H1 (cell line): ENCODE results near the gene AK8. TPM values are rescaled to one million over a fixed set of nuclear protein-coding genes. Genes with fewer than 3 reads are reported as not detected.

Source experiments
- CTCF ChIA-PET: fragments of 300-600 bp; sonication (Branson Sonifier 250); formaldehyde crosslinking; loops from one replicate; lab custom pipeline; 2021; ENCODE audit not compliant: partially characterized antibody; lab: Charles Lee
- POLR2A ChIA-PET: fragments of 300-600 bp; sonication (Branson Sonifier 250); formaldehyde crosslinking; loops from one replicate; lab custom pipeline; 2021; ENCODE audit warnings: inconsistent platforms; ENCODE audit not compliant: partially characterized antibody; lab: Charles Lee
- DNase-seq, 2 experiments: peaks; one replicate each; pipeline versions ENCODE4 v3.0.0 to v3.0.0-alpha.2; 2010 to 2022; ENCODE audit warnings: low spot score in 2 of 2, low read depth in 1 of 2, mixed read lengths in 1 of 2
- FAIRE-seq: peaks from 2 replicates; lab custom pipeline; 2011; peaks lifted over from hg19 to GRCh38; lab: Jason Lieb, UNC
- H2AFZ ChIP-seq: 2 replicates; pipeline ENCODE4 v1.8.1; 2012; ENCODE audit warnings: low read length, inconsistent platforms
- H2AK5ac ChIP-seq: 2 replicates; pipeline ENCODE4 v1.6.1; 2013; ENCODE audit warnings: low read depth, low read length
- H2BK120ac ChIP-seq: replicated peaks from 2 replicates; pipeline ENCODE3; 2013; ENCODE audit warnings: low read depth, low read length, inconsistent platforms
- H2BK12ac ChIP-seq: 2 replicates; pipeline ENCODE4 v1.6.1; 2013; ENCODE audit warnings: low read depth, low read length
- H2BK15ac ChIP-seq: 2 replicates; pipeline ENCODE4 v1.6.1; 2013; ENCODE audit warnings: low read length
- H2BK20ac ChIP-seq: 2 replicates; pipeline ENCODE4 v1.6.1; 2013; ENCODE audit warnings: low read length
- H2BK5ac ChIP-seq: 2 replicates; pipeline ENCODE4 v1.6.1; 2013; ENCODE audit warnings: low read depth, low read length
- H3K14ac ChIP-seq: 2 replicates; pipeline ENCODE4 v1.6.1; 2013; ENCODE audit warnings: inconsistent platforms; ENCODE audit not compliant: insufficient read length
- H3K18ac ChIP-seq: 2 replicates; pipeline ENCODE4 v1.6.1; 2013; ENCODE audit warnings: low read length; ENCODE audit errors: extremely low read depth
- H3K23ac ChIP-seq: 2 replicates; pipeline ENCODE4 v1.6.1; 2013; ENCODE audit warnings: inconsistent platforms; ENCODE audit not compliant: insufficient read length
- H3K23me2 ChIP-seq: 2 replicates; pipeline ENCODE4 v1.6.1; 2013; ENCODE audit warnings: low read depth, low read length
- H3K27ac ChIP-seq: 2 replicates; pipeline ENCODE4 v1.6.1; 2011; ENCODE audit warnings: low read depth, low read length, inconsistent platforms
- H3K27me3 ChIP-seq, 4 experiments: replicated peaks in 1 of 4; 1 replicate in 1 of 4; 2 replicates in 3 of 4; pipeline versions ENCODE4 v1.6.1 to v1.8.1; 2011 to 2013; ENCODE audit warnings: low read length in 3 of 4, mild to moderate bottlenecking in 3 of 4, inconsistent platforms in 2 of 4, mixed read lengths in 2 of 4, moderate library complexity in 1 of 4; ENCODE audit not compliant: control insufficient read depth in 3 of 4, insufficient read depth in 3 of 4; ENCODE audit errors: extremely low read depth in 1 of 4
- H3K36me3 ChIP-seq, 4 experiments: 2 replicates each; pipeline versions ENCODE4 v1.6.1 to v1.8.1; 2011 to 2013; ENCODE audit warnings: mild to moderate bottlenecking in 4 of 4, low read length in 3 of 4, moderate library complexity in 2 of 4, control low read depth in 1 of 4, inconsistent platforms in 1 of 4; ENCODE audit not compliant: insufficient read depth in 4 of 4, control insufficient read depth in 2 of 4
- H3K4ac ChIP-seq: replicated peaks from 2 replicates; pipeline ENCODE3; 2013; ENCODE audit warnings: low read length, low read depth, mixed read lengths, inconsistent platforms; ENCODE audit not compliant: insufficient read length
- H3K4me1 ChIP-seq, 4 experiments: replicated peaks in 1 of 4; 1 replicate in 1 of 4; 2 replicates in 3 of 4; pipeline versions ENCODE4 v1.6.1 to v1.8.1; 2011 to 2013; ENCODE audit warnings: low read length in 3 of 4, inconsistent platforms in 2 of 4, mixed read lengths in 1 of 4; ENCODE audit not compliant: insufficient read depth in 4 of 4, control insufficient read depth in 3 of 4
- H3K4me2 ChIP-seq, 2 experiments: 2 replicates each; pipeline versions ENCODE4 v1.6.1 to v1.8.1; 2011 to 2013; ENCODE audit warnings: low read depth in 2 of 2, low read length in 2 of 2, control low read depth in 1 of 2, inconsistent platforms in 1 of 2, mild to moderate bottlenecking in 1 of 2; ENCODE audit not compliant: insufficient read depth in 1 of 2
- H3K4me3 ChIP-seq, 4 experiments: fragments of 200-600, 300-600 bp in 1 of 4; sonication (generic), shearing (Covaris generic), sonication (Bioruptor Twin) in 1 of 4; 2 replicates each; pipeline versions ENCODE4 v1.5.1 to v1.8.1; 2011 to 2016; ENCODE audit warnings: low read length in 4 of 4, low read depth in 3 of 4, control low read depth in 2 of 4, inconsistent platforms in 2 of 4, mild to moderate bottlenecking in 2 of 4, mixed read lengths in 1 of 4, moderate library complexity in 1 of 4; ENCODE audit not compliant: insufficient read depth in 2 of 4; ENCODE audit errors: extremely low read depth in 1 of 4
- H3K56ac ChIP-seq: replicated peaks from 2 replicates; pipeline ENCODE3; 2013; ENCODE audit warnings: low read depth, mild to moderate bottlenecking, mixed read lengths, low read length, inconsistent platforms; ENCODE audit not compliant: insufficient read length
- H3K79me1 ChIP-seq: 2 replicates; pipeline ENCODE4 v1.6.1; 2013; ENCODE audit warnings: low read depth, low read length, control low read depth
- H3K79me2 ChIP-seq, 2 experiments: 2 replicates each; pipeline versions ENCODE4 v1.6.1 to v1.8.1; 2012 to 2013; ENCODE audit warnings: low read length in 2 of 2, mild to moderate bottlenecking in 2 of 2, inconsistent platforms in 1 of 2; ENCODE audit not compliant: insufficient read depth in 2 of 2, control insufficient read depth in 1 of 2
- H3K9ac ChIP-seq, 4 experiments: replicated peaks in 1 of 4; 1 replicate in 1 of 4; 2 replicates in 3 of 4; pipeline versions ENCODE4 v1.6.1 to v1.8.1; 2011 to 2013; ENCODE audit warnings: low read depth in 3 of 4, low read length in 3 of 4, control low read depth in 2 of 4, mild to moderate bottlenecking in 2 of 4, moderate library complexity in 2 of 4, inconsistent platforms in 1 of 4; ENCODE audit errors: extremely low read depth in 1 of 4
- H3K9me3 ChIP-seq, 2 experiments: 2 replicates each; pipeline versions ENCODE4 v1.6.1 to v1.8.1; 2012 to 2013; ENCODE audit warnings: mild to moderate bottlenecking in 2 of 2, moderate library complexity in 2 of 2, control low read depth in 1 of 2, inconsistent platforms in 1 of 2, low read depth in 1 of 2, low read length in 1 of 2, mixed read lengths in 1 of 2; ENCODE audit not compliant: insufficient read depth in 2 of 2
- H4K20me1 ChIP-seq, 2 experiments: replicated peaks in 1 of 2; 2 replicates each; pipeline versions ENCODE3 to v1.8.1; 2011 to 2013; ENCODE audit warnings: inconsistent platforms in 2 of 2, low read length in 2 of 2, mild to moderate bottlenecking in 1 of 2; ENCODE audit not compliant: insufficient read depth in 2 of 2, control insufficient read depth in 1 of 2
- H4K5ac ChIP-seq: 2 replicates; pipeline ENCODE4 v1.6.1; 2013; ENCODE audit warnings: low read length, low read depth, mixed read lengths, inconsistent platforms; ENCODE audit not compliant: insufficient read length
- H4K8ac ChIP-seq: 2 replicates; pipeline ENCODE4 v1.8.0; 2013; ENCODE audit warnings: mild to moderate bottlenecking, moderate library complexity, low read length, inconsistent platforms; ENCODE audit not compliant: insufficient read depth; ENCODE audit errors: extremely low read depth
- H4K91ac ChIP-seq: replicated peaks from 2 replicates; pipeline ENCODE3; 2013; ENCODE audit warnings: low read length, mixed read lengths, inconsistent platforms; ENCODE audit not compliant: insufficient read length
- BCL11A ChIP-seq, 2 experiments: IDR thresholded peaks; one replicate each; pipeline ENCODE4 v1.6.1; 2011; ENCODE audit warnings: low read depth in 2 of 2, low read length in 2 of 2, mild to moderate bottlenecking in 2 of 2
- CTBP2 ChIP-seq: IDR thresholded peaks from 2 replicates; pipeline ENCODE4 v1.7.0; 2011; ENCODE audit warnings: borderline replicate concordance, mild to moderate bottlenecking, moderate library complexity, mixed read lengths, low read length; ENCODE audit not compliant: insufficient read depth, insufficient read length
- FOSL1 ChIP-seq: IDR thresholded peaks from 2 replicates; pipeline ENCODE4 v1.6.1; 2011; ENCODE audit warnings: mild to moderate bottlenecking, low read depth, low read length, moderate library complexity; ENCODE audit not compliant: insufficient read depth
- MAFK ChIP-seq: IDR thresholded peaks from 2 replicates; pipeline ENCODE4 v1.6.1; 2012; ENCODE audit warnings: low read depth, mild to moderate bottlenecking, improper control_type of control experiment, low read length
- NRF1 ChIP-seq: IDR thresholded peaks from 2 replicates; pipeline ENCODE4 v1.6.1; 2011; ENCODE audit warnings: mild to moderate bottlenecking, low read depth, low read length, improper control_type of control experiment
- RBBP5 ChIP-seq: IDR thresholded peaks from 2 replicates; pipeline ENCODE4 v1.7.1; 2012; ENCODE audit warnings: low read depth, mild to moderate bottlenecking, inconsistent platforms, low read length, moderate library complexity, borderline replicate concordance
- TAF1 ChIP-seq: IDR thresholded peaks from 2 replicates; pipeline ENCODE4 v1.6.1; 2011; ENCODE audit warnings: mild to moderate bottlenecking, low read depth, low read length
- ZNF274 ChIP-seq: IDR thresholded peaks from 2 replicates; pipeline ENCODE4 v1.7.0; 2012; ENCODE audit warnings: low read length, borderline replicate concordance; ENCODE audit errors: extremely low read depth
- WGBS, 2 experiments: shearing (Covaris generic) in 1 of 2; methylation state at CpG; one replicate each; pipeline versions ENCODE4 v1.1.6 to v1.1.7; 2013 to 2015; ENCODE audit warnings: low lambda C conversion rate in 2 of 2, mixed read lengths in 2 of 2, inconsistent platforms in 1 of 2, low coverage in 1 of 2, missing lambda C conversion rate in 1 of 2; ENCODE audit not compliant: insufficient replicate concordance in 2 of 2, insufficient coverage in 1 of 2, insufficient read length in 1 of 2; ENCODE audit errors: extremely low coverage in 1 of 2, missing lambda C conversion rate in 1 of 2; 5-methylcytosine and 5-hydroxymethylcytosine counted together
- polyA plus RNA-seq, 7 experiments: library from polyadenylated mRNA; depleted of rRNA in 3 of 7; stranded (reverse) in 5 of 7; unstranded in 2 of 7; fragments of >200 nt in 5 of 7; fragments of 200-250 nt in 2 of 7; gene quantifications; 1 replicate in 5 of 7; 2 replicates in 1 of 7; 4 replicates in 1 of 7; pipeline versions ENCODE4 v1.2.1 to v1.2.3, GENCODE V29; 2011 to 2013; ENCODE audit warnings: missing spikeins in 2 of 7, mixed read lengths in 2 of 7
- total RNA-seq: library from RNA; stranded (reverse); fragmentation: NEBNext Ultra II Directional; extraction: Animal tissue kit (Norgen Biotek cat#: 25700); gene quantifications from 2 replicates; pipeline ENCODE4 v1.2.1, GENCODE V29; 2021
- TF ChIP-seq, protein P1 (sequence below): IDR thresholded peaks from 2 replicates; pipeline ENCODE4 v1.6.1; 2012; ENCODE audit warnings: inconsistent platforms

AK8 gene
- total and polyA plus RNA-seq, 2 of the 8 experiments (the other 6 are each of a cell fraction or from before 2014, with no cell fraction given): 0.35 to 0.48 TPM

DNA sequence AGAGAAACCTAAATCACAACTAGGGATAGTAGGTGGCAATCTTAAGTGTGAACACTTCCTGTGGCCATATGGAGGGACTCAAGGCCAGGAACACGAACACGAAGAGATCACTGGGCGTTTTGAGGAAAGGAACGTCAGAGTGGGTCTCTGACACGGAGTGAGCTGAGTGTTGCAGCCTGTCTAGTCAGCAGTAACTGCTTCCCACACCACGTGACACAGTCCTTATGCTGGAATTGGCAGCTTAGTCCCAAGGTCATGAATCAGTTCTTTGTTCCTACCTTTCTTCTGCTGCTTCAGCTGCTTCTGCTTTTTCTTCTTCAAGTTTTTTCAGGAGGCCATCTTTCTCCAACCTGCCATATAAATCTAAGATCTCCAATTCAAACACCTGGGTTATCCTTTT is 18.8 kb upstream of the AK8 start:
- Histone ChIP-seq H3K14ac (no peak overlapping the region), H3K4me1 (no peaks in the 10 kb centered on the region), H2BK5ac (no peak overlapping the region), H3K56ac (no peak overlapping the region), H3K4me3 (no peak overlapping the region), H4K20me1 (peaks cover 0 to 4% of the 10 kb centered on the region in 2 experiments), H4K5ac (no peak overlapping the region), H2BK120ac (no peak overlapping the region), H2BK12ac (no peak overlapping the region), H2AFZ (no peak overlapping the region), H3K4me2 (no peak overlapping the region), H3K4ac (no peak overlapping the region), H3K18ac (no peak overlapping the region), H2BK15ac (no peak overlapping the region), H3K27me3 (no peaks in the 10 kb centered on the region), H3K79me2 (no peaks in the 10 kb centered on the region), H3K27ac (no peak overlapping the region), H4K91ac (no peak overlapping the region), H3K9me3 (no peaks in the 10 kb centered on the region), H3K79me1 (no peaks in the 10 kb centered on the region), H3K36me3 (peaks cover 22 to 64% (median 48%) of the 10 kb centered on the region in 4 experiments), H3K23ac (no peak overlapping the region), H3K23me2 (no peaks in the 10 kb centered on the region), H2AK5ac (no peak overlapping the region), H3K9ac (no peak overlapping the region), H2BK20ac (no peak overlapping the region), H4K8ac (no peak overlapping the region)
- no peak for FAIRE-seq
- no peak for TF ChIP-seq TAF1
- TF ChIP-seq CTBP2: no peak
- TF ChIP-seq ZNF274: no peak
- TF ChIP-seq MAFK: no peak
- TF ChIP-seq, protein P1, sequence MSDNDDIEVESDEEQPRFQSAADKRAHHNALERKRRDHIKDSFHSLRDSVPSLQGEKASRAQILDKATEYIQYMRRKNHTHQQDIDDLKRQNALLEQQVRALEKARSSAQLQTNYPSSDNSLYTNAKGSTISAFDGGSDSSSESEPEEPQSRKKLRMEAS: no peak
- TF ChIP-seq RBBP5: no peak
- TF ChIP-seq NRF1: no peak
- no peak for TF ChIP-seq FOSL1
- TF ChIP-seq BCL11A (IDR thresholded peaks at IDR 0.05; ENCODE audit: low read depth in 2 of 2, low read length in 2 of 2): no peak
- CTCF ChIA-PET: interaction anchor here (0.5 to 1.8 kb wide), 9 partner anchors 10 to 212 kb away, joined by 3 to 9 read pairs (median 3); no protein-coding TSS in a partner anchor
- 92% methylated on average over 6 of the region's 6 CpGs; no CpG with 5 or more reads in 1 of the 2 experiments for WGBS, 2 experiments
- POLR2A ChIA-PET: interaction anchor here (0.5 kb wide), 1 partner anchor 791 kb away, joined by 3 read pairs; no protein-coding TSS in a partner anchor
- no peak for DNase-seq
